Measurements from ENCODE around the gene SRGAP1.

- TF ChIP-seq CTCF (IDR thresholded peaks at IDR 0.05) (no peak), EP300 (IDR thresholded peaks at IDR 0.05) (no peak), POLR2AphosphoS5 (IDR thresholded peaks at IDR 0.05) (no peak), POLR2A (IDR thresholded peaks at IDR 0.05; ENCODE audit: low read depth) (no peak)
Observed at GRCh38 chr12:64093689-64094088, 249.2 kb downstream of the SRGAP1 start.
